Occipital lobe (tissue), 2 donors: Measurements from ENCODE around the gene DLX1. TPM values are rescaled to one million over a fixed set of nuclear protein-coding genes. Genes with fewer than 3 reads are reported as not detected.

Experiments
- DNase-seq: peaks from one replicate; lab custom pipeline; 2025; lab: John Stamatoyannopoulos, UW
- total RNA-seq: library from RNA; depleted of rRNA; stranded (reverse); fragments of >200 nt; gene quantifications from one replicate; pipeline ENCODE4 v1.2.3, GENCODE V29; 2014

Gene DLX1
- total RNA-seq, 1 donor from 2014 or later, result 21.4 TPM

GRCh38 chr2:172096626-172097547 is 11.6 kb downstream of the DLX1 start:
- no peak for DNase-seq

GRCh38 chr2:172097557-172098131 is 12.3 kb downstream of the DLX1 start:
- DNase-seq, result no peak

GRCh38 chr2:172098287-172098649 is 13.0 kb downstream of the DLX1 start:
- DNase-seq, result no peak

GRCh38 chr2:172098650-172099471 is 13.6 kb downstream of the DLX1 start:
- DNase-seq, result no peak

GRCh38 chr2:172099472-172100079 is 14.3 kb downstream of the DLX1 start:
- DNase-seq, result no peak

GRCh38 chr2:172100080-172100934 is 15.0 kb downstream of the DLX1 start:
- DNase-seq, result no peak

GRCh38 chr2:172100935-172101820 is 15.9 kb downstream of the DLX1 start:
- no peak for DNase-seq

GRCh38 chr2:172101821-172102390 is 16.6 kb downstream of the DLX1 start:
- DNase-seq, result no peak

- DNase-seq, result peak; percentile 56
These were observed 17.4 kb downstream of the DLX1 start, which contains the start of gene DLX2 for GRCh38 chr2:172102391-172103359. Gene DLX2 (minus strand): TSS chr2:172102900. CDS start chr2:172102538, 362 bp downstream.

GRCh38 chr2:172103471-172104272 is 18.4 kb downstream of the DLX1 start:
- DNase-seq, result no peak

GRCh38 chr2:172105471-172106107 is 20.3 kb downstream of the DLX1 start:
- DNase-seq, result no peak

GRCh38 chr2:172106108-172106961 is 21.0 kb downstream of the DLX1 start:
- DNase-seq, result no peak

- no peak for DNase-seq
These were observed 22.6 kb downstream of the DLX1 start for GRCh38 chr2:172107690-172108586.

GRCh38 chr2:172108587-172108930 is 23.3 kb downstream of the DLX1 start:
- no peak for DNase-seq
